H1 (cell line): ENCODE data around the gene NUP210.

Source experiments
- CTCF ChIP-seq, 3 experiments: IDR thresholded peaks; 1 replicate in 2 of 3; 2 replicates in 1 of 3; pipeline versions ENCODE4 v1.5.1 to v1.6.1; 2011; ENCODE audit warnings: low read length in 3 of 3, mild to moderate bottlenecking in 3 of 3, inconsistent platforms in 2 of 3, low read depth in 1 of 3, moderate library complexity in 1 of 3; ENCODE audit not compliant: insufficient read depth in 1 of 3; ENCODE audit errors: control extremely low read depth in 1 of 3
- EP300 ChIP-seq, 2 experiments: IDR thresholded peaks; 1 replicate in 1 of 2; 2 replicates in 1 of 2; pipeline ENCODE4 v1.6.1; 2011 to 2012; ENCODE audit warnings: low read depth in 2 of 2, low read length in 2 of 2, mild to moderate bottlenecking in 2 of 2, borderline replicate concordance in 1 of 2, inconsistent platforms in 1 of 2, moderate library complexity in 1 of 2
- SIX5 ChIP-seq: IDR thresholded peaks from 2 replicates; pipeline ENCODE4 v1.6.1; 2011; ENCODE audit warnings: mild to moderate bottlenecking, low read depth, low read length

- TF ChIP-seq CTCF (IDR thresholded peaks at IDR 0.05; ENCODE audit: control extremely low read depth in 1 of 3, insufficient read depth in 1 of 3, low read depth in 1 of 3, low read length in 3 of 3) (no peak), SIX5 (no peak), EP300 (IDR thresholded peaks at IDR 0.05; ENCODE audit: borderline replicate concordance in 1 of 2, low read depth in 2 of 2, low read length in 2 of 2) (no peak)
These were observed 48.0 kb downstream of the NUP210 start for GRCh38 chr3:13372126-13372525.
